Endodermal cell (in vitro differentiated cells): Measurements from ENCODE around the gene LARGE1. TPM values are rescaled to one million over a fixed set of nuclear protein-coding genes. Genes with fewer than 3 reads are reported as not detected.

Source experiments
- DNase-seq: peaks from one replicate; pipeline ENCODE4 v3.0.0-alpha.2; 2017
- H3K27ac ChIP-seq: 2 replicates; pipeline ENCODE4 v1.5.1; 2013; ENCODE audit warnings: mild to moderate bottlenecking, low read depth, low read length, moderate library complexity
- H3K27me3 ChIP-seq: 2 replicates; pipeline ENCODE4 v1.6.1; 2013; ENCODE audit warnings: mild to moderate bottlenecking, low read length, moderate library complexity; ENCODE audit not compliant: insufficient read depth, control insufficient read depth, poor library complexity, severe bottlenecking
- H3K36me3 ChIP-seq: 2 replicates; pipeline ENCODE4 v1.7.0; 2013; ENCODE audit warnings: mild to moderate bottlenecking, low read length, moderate library complexity; ENCODE audit not compliant: control insufficient read depth, insufficient read depth
- H3K4me1 ChIP-seq: one replicate; pipeline ENCODE4 v1.7.0; 2013; ENCODE audit warnings: low read length; ENCODE audit not compliant: control insufficient read depth, insufficient read depth
- H3K4me3 ChIP-seq: 2 replicates; pipeline ENCODE4 v1.5.1; 2013; ENCODE audit warnings: mild to moderate bottlenecking, low read length, moderate library complexity
- H3K9ac ChIP-seq: 2 replicates; pipeline ENCODE4 v1.6.1; 2013; ENCODE audit warnings: mild to moderate bottlenecking, low read length, moderate library complexity; ENCODE audit not compliant: poor library complexity, severe bottlenecking; ENCODE audit errors: extremely low read depth
- H3K9me3 ChIP-seq: 2 replicates; pipeline ENCODE4 v1.6.1; 2013; ENCODE audit warnings: mild to moderate bottlenecking, low read length, moderate library complexity; ENCODE audit not compliant: control insufficient read depth
- H3K27ac Mint-ChIP-seq: 2 replicates; pipeline ENCODE4 v1.8.0; 2020; ENCODE audit warnings: mixed read lengths
- H3K27me3 Mint-ChIP-seq: 2 replicates; pipeline ENCODE4 v1.8.0; 2021; ENCODE audit warnings: mild to moderate bottlenecking, mixed read lengths; ENCODE audit not compliant: insufficient read depth
- H3K36me3 Mint-ChIP-seq: 2 replicates; pipeline ENCODE4 v1.8.0; 2020; ENCODE audit warnings: low read depth, mixed read lengths
- H3K4me1 Mint-ChIP-seq: 2 replicates; pipeline ENCODE4 v1.8.0; 2020; ENCODE audit warnings: mixed read lengths
- H3K4me3 Mint-ChIP-seq: 2 replicates; pipeline ENCODE4 v1.8.0; 2020; ENCODE audit warnings: mild to moderate bottlenecking, moderate library complexity, mixed read lengths
- H3K9me3 Mint-ChIP-seq: 2 replicates; pipeline ENCODE4 v1.8.0; 2020; ENCODE audit warnings: mild to moderate bottlenecking, mixed read lengths
- WGBS, 2 experiments: methylation state at CpG; one replicate each; pipeline versions ENCODE4 v1.1.5 to v1.1.7; 2013; ENCODE audit warnings: missing lambda C conversion rate in 2 of 2, mixed read lengths in 1 of 2; ENCODE audit not compliant: insufficient coverage in 1 of 2, insufficient read length in 1 of 2; 5-methylcytosine and 5-hydroxymethylcytosine counted together
- microRNA-seq: library from miRNA; unstranded; fragments of <30 nt; microRNA quantifications from one replicate; pipeline ENCODE4 v1.2.0, GENCODE V29; 2020; ENCODE audit warnings: borderline microRNAs expressed
- total RNA-seq, 2 donors: library from RNA; stranded (reverse); fragmentation: NEBNext Ultra II Directional in 1 of 2; extraction: Animal tissue kit (Norgen Biotek cat#: 25700) in 1 of 2; gene quantifications; 2 replicates in 1 of 2; 3 replicates in 1 of 2; pipeline ENCODE4 v1.2.1, GENCODE V29; 2021
- TF ChIP-seq, protein P1 (sequence below): fragments of 200-600 bp; sonication (generic); conservative IDR thresholded peaks from 2 replicates; pipeline ENCODE4 v1.5.0; 2021; ENCODE audit warnings: antibody characterized with exemption, mild to moderate bottlenecking

The LARGE1 gene
- total RNA-seq, 2 donors from 2014 or later, result 17.5 to 24.3 TPM

DNA sequence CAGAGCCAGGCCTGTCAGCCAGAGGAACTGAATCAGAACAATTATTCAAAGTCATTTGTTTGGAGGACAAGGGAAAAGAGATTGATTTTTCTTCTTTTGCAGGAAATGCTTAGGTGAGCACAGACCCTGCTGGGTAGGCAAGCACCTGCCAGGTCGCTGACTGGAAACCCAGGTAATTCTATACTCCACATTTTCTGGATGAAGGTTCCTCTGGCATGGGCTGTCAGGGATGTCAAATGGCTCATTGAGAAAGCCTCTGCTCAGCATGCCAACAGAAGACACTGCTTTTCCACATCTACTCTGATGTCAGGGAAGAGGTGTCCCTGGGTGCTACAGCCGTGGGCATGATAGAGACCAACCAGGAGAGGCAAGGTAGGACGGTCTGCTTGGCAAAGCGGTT is 695.4 kb downstream of the LARGE1 start:
- no peak overlapping the region for H3K4me3 Mint-ChIP-seq
- no peak for DNase-seq
- no peaks in the 10 kb centered on the region for H3K36me3 ChIP-seq
- H3K4me1 ChIP-seq, result no peaks in the 10 kb centered on the region
- peaks cover 29% of the 10 kb centered on the region for H3K9me3 ChIP-seq
- 75 to 93% methylated on average over 4 of the region's 4 CpGs for WGBS, 2 experiments
- peaks cover 3% of the 10 kb centered on the region for H3K36me3 Mint-ChIP-seq
- TF ChIP-seq, protein P1, sequence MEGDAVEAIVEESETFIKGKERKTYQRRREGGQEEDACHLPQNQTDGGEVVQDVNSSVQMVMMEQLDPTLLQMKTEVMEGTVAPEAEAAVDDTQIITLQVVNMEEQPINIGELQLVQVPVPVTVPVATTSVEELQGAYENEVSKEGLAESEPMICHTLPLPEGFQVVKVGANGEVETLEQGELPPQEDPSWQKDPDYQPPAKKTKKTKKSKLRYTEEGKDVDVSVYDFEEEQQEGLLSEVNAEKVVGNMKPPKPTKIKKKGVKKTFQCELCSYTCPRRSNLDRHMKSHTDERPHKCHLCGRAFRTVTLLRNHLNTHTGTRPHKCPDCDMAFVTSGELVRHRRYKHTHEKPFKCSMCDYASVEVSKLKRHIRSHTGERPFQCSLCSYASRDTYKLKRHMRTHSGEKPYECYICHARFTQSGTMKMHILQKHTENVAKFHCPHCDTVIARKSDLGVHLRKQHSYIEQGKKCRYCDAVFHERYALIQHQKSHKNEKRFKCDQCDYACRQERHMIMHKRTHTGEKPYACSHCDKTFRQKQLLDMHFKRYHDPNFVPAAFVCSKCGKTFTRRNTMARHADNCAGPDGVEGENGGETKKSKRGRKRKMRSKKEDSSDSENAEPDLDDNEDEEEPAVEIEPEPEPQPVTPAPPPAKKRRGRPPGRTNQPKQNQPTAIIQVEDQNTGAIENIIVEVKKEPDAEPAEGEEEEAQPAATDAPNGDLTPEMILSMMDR, result no peak
- H3K27ac Mint-ChIP-seq, result no peak overlapping the region
- H3K4me3 ChIP-seq, result no peak overlapping the region
- no peak overlapping the region for H3K9ac ChIP-seq
- H3K4me1 Mint-ChIP-seq, result no peaks in the 10 kb centered on the region
- no peak overlapping the region for H3K27ac ChIP-seq
- H3K27me3 ChIP-seq, result no peaks in the 10 kb centered on the region
- H3K9me3 Mint-ChIP-seq, result peaks cover 29% of the 10 kb centered on the region
- H3K27me3 Mint-ChIP-seq, result peaks cover 8% of the 10 kb centered on the region

Small RNA genes within 50 kb of the gene (microRNA-seq; reads per million reads assigned to microRNA genes)
- gene MIR4764, result not detected
